SU-DHL-6 (cell line): ENCODE results near the gene SAP25.

Source experiments
- H2AFZ ChIP-seq: fragments of 200-600 bp; sonication (generic); 2 replicates; pipeline ENCODE4 v1.6.1; 2014; ENCODE audit warnings: low read depth, mild to moderate bottlenecking, moderate library complexity, mixed read lengths, antibody characterized with exemption, low read length; ENCODE audit not compliant: severe bottlenecking
- H3F3A ChIP-seq: fragments of 200-600 bp; shearing (Covaris generic); 2 replicates; pipeline ENCODE4 v1.6.0; 2016; ENCODE audit warnings: antibody characterized with exemption, mild to moderate bottlenecking; ENCODE audit not compliant: insufficient read depth
- H3K27ac ChIP-seq: fragments of 200-600 bp; sonication (generic); 2 replicates; pipeline ENCODE4 v1.5.1; 2016; ENCODE audit warnings: low read depth, mild to moderate bottlenecking, low read length, moderate library complexity, mixed read lengths
- H3K27me3 ChIP-seq: fragments of 200-600 bp; sonication (generic), shearing (Covaris generic); 2 replicates; pipeline ENCODE4 v1.6.0; 2014; ENCODE audit warnings: mild to moderate bottlenecking, low read length
- H3K36me3 ChIP-seq: fragments of 200-600 bp; sonication (generic); 2 replicates; pipeline ENCODE4 v1.6.1; 2014; ENCODE audit warnings: mild to moderate bottlenecking, low read length, mixed read lengths
- H3K4me2 ChIP-seq: fragments of 300-600, 200-600 bp; shearing (Covaris generic), sonication (generic); 2 replicates; pipeline ENCODE4 v1.6.0; 2014; ENCODE audit warnings: low read length, low read depth, mild to moderate bottlenecking; ENCODE audit not compliant: poor library complexity, severe bottlenecking
- H3K4me3 ChIP-seq: fragments of 200-600 bp; sonication (generic); 2 replicates; pipeline ENCODE4 v1.5.1; 2014; ENCODE audit warnings: antibody characterized with exemption, low read length, mild to moderate bottlenecking, mixed read lengths; ENCODE audit not compliant: insufficient read depth, poor library complexity, severe bottlenecking
- H3K79me2 ChIP-seq: fragments of 200-600 bp; sonication (generic); 2 replicates; pipeline ENCODE4 v1.6.1; 2014; ENCODE audit warnings: mild to moderate bottlenecking, low read length, moderate library complexity; ENCODE audit not compliant: insufficient read depth
- H3K9ac ChIP-seq: fragments of 200-600 bp; sonication (generic); 2 replicates; pipeline ENCODE4 v1.7.0; 2014; ENCODE audit warnings: mild to moderate bottlenecking, low read length
- H3K9me2 ChIP-seq: fragments of 200-600 bp; sonication (generic); replicated peaks from 2 replicates; pipeline ENCODE4 v1.6.1; 2014; ENCODE audit warnings: low read length; ENCODE audit not compliant: insufficient read depth
- H3K9me3 ChIP-seq: fragments of 200-600 bp; sonication (generic); 2 replicates; pipeline ENCODE4 v1.6.1; 2014; ENCODE audit warnings: low read length, mixed read lengths; ENCODE audit not compliant: insufficient read depth
- H4K20me1 ChIP-seq: fragments of 200-600 bp; sonication (generic); 2 replicates; pipeline ENCODE4 v1.6.1; 2014; ENCODE audit warnings: low read depth, mild to moderate bottlenecking, antibody characterized with exemption, low read length, moderate library complexity, mixed read lengths
- EZH2phosphoT487 ChIP-seq: fragments of 200-600 bp; sonication (generic), shearing (Covaris generic); conservative IDR thresholded peaks from 2 replicates; pipeline ENCODE4 v1.6.1; 2018; ENCODE audit warnings: mild to moderate bottlenecking, antibody characterized with exemption, low read length, moderate library complexity, mixed read lengths
- TF ChIP-seq, protein P1 (sequence below): fragments of 200-600 bp; sonication (generic); IDR thresholded peaks from one replicate; pipeline ENCODE4 v1.5.1; 2017; ENCODE audit warnings: antibody characterized with exemption, mild to moderate bottlenecking, low read length, moderate library complexity; ENCODE audit not compliant: insufficient read depth, poor library complexity, severe bottlenecking

The SAP25 gene

GRCh38 chr7:100577103-100577502 lies 3.4 kb upstream of the SAP25 start:
- H4K20me1 ChIP-seq = no peaks in the 10 kb centered on the region
- no peaks in the 10 kb centered on the region for H3K27me3 ChIP-seq
- H3K79me2 ChIP-seq = no peaks in the 10 kb centered on the region
- no peak overlapping the region for H3K4me2 ChIP-seq
- H3K9me2 ChIP-seq = no peaks in the 10 kb centered on the region
- TF ChIP-seq, protein P1, sequence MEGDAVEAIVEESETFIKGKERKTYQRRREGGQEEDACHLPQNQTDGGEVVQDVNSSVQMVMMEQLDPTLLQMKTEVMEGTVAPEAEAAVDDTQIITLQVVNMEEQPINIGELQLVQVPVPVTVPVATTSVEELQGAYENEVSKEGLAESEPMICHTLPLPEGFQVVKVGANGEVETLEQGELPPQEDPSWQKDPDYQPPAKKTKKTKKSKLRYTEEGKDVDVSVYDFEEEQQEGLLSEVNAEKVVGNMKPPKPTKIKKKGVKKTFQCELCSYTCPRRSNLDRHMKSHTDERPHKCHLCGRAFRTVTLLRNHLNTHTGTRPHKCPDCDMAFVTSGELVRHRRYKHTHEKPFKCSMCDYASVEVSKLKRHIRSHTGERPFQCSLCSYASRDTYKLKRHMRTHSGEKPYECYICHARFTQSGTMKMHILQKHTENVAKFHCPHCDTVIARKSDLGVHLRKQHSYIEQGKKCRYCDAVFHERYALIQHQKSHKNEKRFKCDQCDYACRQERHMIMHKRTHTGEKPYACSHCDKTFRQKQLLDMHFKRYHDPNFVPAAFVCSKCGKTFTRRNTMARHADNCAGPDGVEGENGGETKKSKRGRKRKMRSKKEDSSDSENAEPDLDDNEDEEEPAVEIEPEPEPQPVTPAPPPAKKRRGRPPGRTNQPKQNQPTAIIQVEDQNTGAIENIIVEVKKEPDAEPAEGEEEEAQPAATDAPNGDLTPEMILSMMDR = no peak
- no peak overlapping the region for H3K27ac ChIP-seq
- H3K9me3 ChIP-seq = no peaks in the 10 kb centered on the region
- no peak overlapping the region for H3K4me3 ChIP-seq
- no peak overlapping the region for H3K9ac ChIP-seq
- no peak overlapping the region for H2AFZ ChIP-seq
- no peaks in the 10 kb centered on the region for H3F3A ChIP-seq
- no peaks in the 10 kb centered on the region for H3K36me3 ChIP-seq

DNA sequence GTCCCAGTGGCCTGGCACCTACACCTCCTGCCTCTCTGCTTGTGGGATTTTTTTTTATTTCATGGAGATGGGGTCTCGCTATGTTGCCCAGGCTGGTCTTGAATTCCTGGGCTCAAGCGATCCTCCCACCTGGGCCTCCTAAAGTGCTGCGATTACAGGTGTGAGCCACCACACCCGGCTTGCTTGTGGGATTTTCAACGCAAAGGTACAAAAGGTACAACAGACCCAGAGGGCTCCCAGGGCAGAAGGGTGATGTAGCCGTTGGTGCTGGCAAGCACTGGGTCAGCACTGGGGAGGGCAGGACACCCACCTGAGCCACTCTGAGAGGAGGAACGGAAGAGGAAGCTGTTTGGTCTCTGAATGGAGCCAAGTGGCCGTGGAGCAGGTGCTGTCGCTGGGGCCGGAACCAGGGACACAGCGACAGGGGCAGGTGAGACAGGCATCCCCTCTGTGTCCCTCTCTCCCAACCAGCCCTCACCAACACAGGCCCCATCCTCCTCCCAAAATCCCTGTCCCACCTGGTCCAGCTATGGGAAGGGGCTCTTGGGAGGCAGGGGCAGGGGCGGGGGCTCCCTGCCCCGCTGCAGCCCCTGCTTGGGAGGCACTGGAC lies 2.8 kb upstream of the SAP25 start:
- H3K4me3 ChIP-seq = no peak overlapping the region
- TF ChIP-seq EZH2phosphoT487 = no peak
- TF ChIP-seq, protein P1 = no peak
- no peaks in the 10 kb centered on the region for H3K9me3 ChIP-seq
- no peak overlapping the region for H3K27ac ChIP-seq
- no peaks in the 10 kb centered on the region for H3F3A ChIP-seq
- H3K9me2 ChIP-seq = no peaks in the 10 kb centered on the region
- no peak overlapping the region for H3K9ac ChIP-seq
- no peaks in the 10 kb centered on the region for H3K36me3 ChIP-seq
- no peak overlapping the region for H2AFZ ChIP-seq
- H3K4me2 ChIP-seq = no peak overlapping the region
- H3K79me2 ChIP-seq = no peaks in the 10 kb centered on the region
- H3K27me3 ChIP-seq = no peaks in the 10 kb centered on the region
- H4K20me1 ChIP-seq = no peaks in the 10 kb centered on the region

DNA sequence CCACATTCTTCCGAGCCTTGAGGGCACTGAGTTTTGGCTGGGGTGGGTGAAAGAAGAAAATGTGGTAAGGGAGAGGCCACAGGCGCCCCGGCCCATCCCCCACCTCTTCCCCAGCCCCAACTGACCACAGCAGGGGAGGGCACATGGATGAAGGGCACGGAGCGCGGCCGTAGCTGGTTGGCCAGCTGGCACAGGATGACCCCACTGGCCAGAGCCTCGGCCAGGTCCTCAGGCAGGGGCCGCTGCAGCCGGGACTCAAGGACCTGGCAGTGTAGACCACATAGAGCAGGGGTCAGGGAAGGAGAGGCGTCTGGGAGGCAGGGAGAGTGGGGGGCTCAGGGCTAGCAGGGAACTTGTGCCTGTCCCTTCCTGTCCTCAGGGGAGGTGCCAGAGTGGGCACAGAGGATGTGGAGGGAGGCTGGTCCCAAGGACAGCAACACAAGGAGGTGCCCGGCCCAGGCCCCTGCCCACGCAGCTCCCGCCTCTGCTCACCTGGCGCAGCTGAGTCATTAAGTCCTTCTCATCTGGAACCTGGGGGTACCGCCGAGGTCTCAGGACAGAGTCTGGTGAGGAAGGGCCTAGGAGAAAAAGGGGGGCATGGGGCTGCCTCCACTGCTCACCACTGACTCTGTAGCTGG lies 2.2 kb upstream of the SAP25 start:
- Histone ChIP-seq H3K36me3 (no peaks in the 10 kb centered on the region), H3K27me3 (no peaks in the 10 kb centered on the region), H3K79me2 (no peaks in the 10 kb centered on the region), H3K4me3 (no peak overlapping the region), H3K9me3 (no peaks in the 10 kb centered on the region), H4K20me1 (no peaks in the 10 kb centered on the region), H2AFZ (no peak overlapping the region), H3K4me2 (no peak overlapping the region), H3K9me2 (no peaks in the 10 kb centered on the region), H3K27ac (no peak overlapping the region), H3K9ac (no peak overlapping the region), H3F3A (no peaks in the 10 kb centered on the region)
- TF ChIP-seq EZH2phosphoT487 = no peak
- TF ChIP-seq, protein P1 = no peak
